EL (cell line): ENCODE results near the gene KNCN.

ENCODE experiments used
- DNase-seq: peaks from one replicate; pipeline ENCODE4 v3.0.0-alpha.2; 2016

KNCN gene

DNA sequence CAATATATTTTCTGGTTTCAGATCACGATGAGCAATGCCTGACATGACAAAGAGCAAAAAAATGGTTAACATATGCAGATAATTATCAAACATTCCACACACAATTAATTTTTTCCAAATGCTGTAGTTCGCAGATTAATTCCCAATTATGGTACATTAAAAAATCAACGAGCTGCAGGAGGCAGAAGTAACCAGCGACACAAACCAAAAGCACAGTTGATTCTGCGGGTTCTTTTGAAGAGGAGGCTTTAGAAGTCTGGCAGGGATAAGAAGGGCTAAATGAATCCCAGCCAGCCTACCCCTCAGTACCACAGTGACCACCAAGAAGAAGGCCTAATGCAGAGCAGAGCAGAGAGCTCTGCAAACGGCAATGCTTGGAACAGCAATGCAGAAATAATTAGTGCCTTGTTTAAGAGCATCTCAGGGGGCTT, 17.0 kb upstream of the KNCN start:
- DNase-seq = no peak

- no peak for DNase-seq
Observed at GRCh38 chr1:46563341-46563740, 11.9 kb upstream of the KNCN start.

DNA sequence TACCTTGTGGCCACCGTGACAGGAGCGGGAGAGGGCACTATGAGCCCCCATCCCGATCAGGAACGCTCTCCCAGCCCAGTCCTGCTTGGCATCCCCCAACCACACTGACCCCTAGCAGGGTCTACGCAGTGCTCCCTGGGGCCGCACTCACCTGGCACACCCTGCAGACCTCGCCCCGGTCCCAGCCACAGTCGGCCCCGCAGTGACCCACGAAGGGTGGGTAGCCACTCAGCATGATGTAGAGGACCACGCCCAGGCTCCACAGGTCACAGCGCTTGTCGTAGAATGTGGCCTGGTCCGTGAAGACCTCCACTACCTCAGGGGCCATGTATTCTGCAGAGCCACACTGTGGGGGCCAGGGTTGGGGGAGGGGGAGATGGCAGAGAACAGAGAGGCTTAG, 11.1 kb upstream of the KNCN start:
- DNase-seq = no peak

DNA sequence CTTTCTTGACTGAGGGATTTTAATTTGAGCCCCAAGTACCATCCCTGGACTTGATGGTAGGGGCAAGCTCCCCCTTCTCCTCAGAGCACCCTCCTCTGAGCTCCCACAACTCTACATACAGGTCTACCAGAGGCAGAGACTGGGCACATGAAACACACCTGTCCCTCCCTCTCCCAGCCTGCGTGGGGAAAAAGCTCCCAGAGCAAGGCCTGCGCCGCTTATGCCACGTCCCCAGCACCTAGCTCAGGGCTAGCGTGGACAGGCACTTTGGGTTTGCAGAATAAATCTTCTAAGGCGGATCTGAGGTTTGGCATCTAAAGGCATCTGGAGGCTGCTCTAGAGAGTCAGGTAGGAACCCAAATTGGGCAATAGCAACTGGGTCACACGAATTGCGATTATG, 7.5 kb upstream of the KNCN start:
- no peak for DNase-seq

GRCh38 chr1:46558141-46558963, 6.9 kb upstream of the KNCN start:
- no peak for DNase-seq

- DNase-seq = no peak
Observed at GRCh38 chr1:46557403-46557802, 6.0 kb upstream of the KNCN start.

DNA sequence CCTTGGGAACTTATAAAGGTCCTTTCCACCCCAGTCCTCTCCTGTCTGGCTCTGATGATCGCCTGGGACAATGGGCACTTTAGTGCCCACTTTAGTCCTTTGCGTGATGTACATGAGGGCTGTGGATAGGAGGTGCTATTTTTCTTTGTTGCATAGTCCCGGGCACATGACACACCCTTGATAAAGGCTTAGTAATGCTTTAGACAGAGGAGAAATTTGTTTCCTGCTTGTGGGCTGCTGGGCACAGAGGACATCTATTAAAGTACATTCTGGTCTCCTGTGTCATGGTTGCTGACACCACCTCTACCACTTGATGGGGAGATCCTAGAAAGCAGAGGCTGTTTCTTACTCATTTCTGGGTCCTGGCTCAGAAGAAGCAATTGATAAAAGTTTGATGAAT, 5.4 kb upstream of the KNCN start:
- DNase-seq = peak; percentile 63

DNA sequence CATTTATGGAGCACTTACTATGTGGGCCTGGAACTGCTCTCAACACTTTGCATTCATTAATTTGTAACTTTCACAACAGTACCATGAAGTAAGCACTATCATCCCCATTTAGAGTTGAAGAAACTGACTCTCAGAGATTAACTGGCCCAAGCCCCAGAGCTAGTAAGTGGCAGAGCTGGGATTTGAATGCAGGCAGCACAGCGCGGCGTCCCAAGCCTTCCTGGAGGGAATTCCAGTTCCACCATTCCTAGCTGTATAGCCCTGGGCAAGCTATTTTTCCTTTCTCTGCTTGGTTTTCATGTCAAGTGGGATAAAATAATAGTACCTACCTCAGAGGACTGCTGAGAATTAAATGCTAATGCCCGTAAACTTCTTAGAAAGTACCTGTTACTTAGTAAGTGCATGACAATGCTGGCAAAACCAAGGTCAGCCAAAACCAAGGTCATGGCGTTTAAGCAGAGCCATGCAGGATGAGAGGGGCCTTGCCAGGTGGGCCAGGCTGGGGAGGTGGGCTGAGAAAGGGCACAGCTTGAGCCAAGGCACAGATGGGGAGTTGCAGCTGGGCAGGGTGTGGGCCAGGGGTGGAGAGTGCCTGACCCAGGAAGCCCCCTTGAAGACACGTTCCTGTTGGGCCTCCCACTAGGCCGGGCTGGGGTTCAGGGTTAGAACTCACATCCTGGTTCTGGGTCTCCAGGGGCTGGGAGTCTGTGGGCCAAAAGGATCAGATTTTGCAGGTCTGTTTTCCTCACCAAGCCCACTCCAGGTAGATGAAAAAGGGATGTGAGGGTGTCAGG, 4.6 kb upstream of the KNCN start:
- no peak for DNase-seq

- no peak for DNase-seq
Observed at GRCh38 chr1:46554597-46555381, 3.3 kb upstream of the KNCN start.

- DNase-seq = no peak
Observed at GRCh38 chr1:46554236-46554596, 2.8 kb upstream of the KNCN start.

DNA sequence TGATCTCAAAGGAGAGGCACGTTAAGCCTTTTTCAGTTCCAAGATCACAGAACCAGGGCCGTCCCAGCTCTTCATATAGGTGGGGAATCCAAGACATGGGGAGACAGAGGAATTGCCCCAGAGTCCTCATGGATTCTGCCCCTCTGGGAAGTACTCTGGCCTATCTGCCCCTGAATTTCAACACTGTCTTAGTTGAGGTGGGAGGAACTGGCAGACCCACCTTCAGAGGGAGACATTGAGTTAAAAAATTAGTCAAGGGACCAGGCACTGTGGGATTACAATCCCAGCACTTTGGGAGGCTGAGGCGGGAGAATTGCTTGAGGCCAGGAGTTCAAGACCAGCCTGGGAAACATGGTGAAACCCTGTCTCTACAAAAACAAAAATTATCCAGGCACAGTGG, 2.1 kb upstream of the KNCN start:
- no peak for DNase-seq

DNA sequence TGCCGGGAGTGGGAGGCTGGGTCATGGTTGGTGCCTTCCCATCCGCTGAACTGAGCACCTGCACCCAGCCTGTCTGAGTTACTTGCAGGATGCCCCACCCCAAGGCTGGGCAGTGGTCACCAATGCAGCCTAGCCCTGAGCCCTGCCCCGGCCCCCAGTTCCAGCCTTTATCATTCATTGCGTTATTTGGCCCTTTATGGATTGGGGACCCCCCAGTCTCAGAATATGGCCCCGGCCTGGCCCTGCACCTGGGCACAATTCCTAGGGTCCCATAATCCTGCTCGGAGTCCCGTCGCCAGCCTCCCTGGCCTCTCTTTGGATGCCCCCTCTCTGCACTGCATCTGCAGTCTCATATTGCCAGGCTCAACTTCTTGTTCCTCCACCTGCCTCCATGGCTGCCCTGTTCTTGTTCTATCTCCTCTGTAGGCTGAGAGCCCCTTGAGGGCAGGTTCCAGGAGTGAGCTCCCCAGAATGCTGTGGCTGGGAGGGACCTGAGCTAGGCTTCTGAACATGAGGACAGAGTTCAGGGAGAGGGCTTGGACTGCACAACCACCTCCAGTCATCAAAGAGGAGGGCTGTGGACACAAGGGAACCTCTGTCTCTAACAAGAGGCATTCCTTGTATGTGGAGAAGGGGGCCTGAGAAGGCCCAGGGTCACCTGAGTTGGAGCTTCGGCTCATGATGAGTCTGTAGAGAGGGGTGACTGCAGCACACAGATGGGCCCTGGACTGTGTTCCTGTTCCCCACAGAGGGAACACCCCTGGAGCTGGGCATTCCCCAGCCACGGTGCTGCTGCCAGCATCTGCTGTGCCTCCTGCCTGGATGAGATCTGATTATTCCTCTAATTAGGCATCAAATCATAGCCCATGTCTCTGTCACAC, 1.1 kb upstream of the KNCN start:
- no peak for DNase-seq

DNA sequence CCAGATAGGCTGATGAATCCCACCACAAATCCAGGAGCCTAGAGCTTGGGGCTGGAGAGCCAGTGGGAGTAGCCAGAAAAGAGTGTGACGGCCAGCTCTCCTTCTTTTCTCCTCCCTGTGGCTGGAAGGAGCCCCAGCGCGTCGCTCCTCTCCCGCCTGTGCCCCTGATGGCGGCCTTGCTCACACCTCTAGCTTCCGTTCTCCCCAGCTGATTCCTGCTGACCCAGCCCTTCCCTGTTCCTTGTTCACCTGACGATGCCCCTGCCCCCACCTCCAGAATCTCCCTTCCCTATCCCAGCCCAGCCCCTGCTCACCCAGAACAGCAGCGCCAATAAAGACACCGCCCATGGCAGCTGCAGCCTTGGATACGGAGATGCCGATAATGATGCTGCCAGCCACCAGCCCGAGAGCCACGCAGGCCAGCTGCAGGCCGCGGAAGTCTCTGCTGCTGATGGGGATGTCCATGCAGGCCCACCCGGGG, 656 bp downstream of the KNCN start:
- no peak for DNase-seq

DNA sequence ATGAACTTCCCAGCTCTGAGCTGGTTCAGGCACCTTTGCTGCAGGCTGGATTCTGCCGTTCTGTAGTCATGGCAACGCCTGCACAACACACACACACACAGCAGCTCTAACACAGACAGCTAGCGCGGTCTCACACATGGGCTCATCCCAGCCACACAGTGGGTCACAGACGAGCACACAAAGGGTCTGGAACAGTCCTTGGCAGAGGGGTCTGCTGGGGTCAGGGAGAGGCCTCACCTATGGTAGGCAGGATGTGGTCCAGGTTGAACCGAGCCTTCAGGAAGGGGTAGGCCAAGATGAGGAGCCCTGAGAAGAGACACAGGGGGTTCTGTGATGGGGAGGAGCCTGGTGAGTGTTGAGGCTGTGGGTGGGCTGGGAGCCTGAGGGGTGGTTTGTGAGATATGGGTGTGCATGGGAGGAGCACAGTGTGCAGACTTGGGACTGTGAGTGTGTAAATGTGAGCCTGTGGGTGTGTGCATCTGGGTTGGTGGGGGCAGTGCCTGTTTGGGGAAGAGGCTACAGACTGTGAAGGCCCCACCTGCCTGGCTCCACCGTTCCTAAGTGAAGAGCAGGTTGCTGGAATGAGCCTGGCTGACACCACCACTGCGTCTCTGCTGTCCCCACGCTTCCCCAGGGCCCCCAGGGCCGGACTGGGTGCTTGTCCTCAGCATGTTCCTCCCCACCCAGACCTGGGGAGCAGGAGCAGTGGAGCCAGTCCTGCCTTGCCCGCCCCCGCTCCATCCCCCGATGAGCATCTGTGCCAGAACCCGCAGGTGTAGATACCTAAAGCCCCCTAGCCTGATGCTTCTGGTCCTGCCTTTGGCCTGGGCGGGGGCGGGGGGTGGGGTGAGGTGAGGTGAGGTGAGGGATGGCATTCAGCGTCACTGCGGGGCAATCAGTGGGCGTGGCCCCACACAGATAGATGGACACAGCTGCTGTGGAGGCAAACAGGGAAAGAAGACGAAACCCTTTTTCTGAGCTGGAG, 1.5 kb downstream of the KNCN start:
- peak; percentile 24 for DNase-seq

DNA sequence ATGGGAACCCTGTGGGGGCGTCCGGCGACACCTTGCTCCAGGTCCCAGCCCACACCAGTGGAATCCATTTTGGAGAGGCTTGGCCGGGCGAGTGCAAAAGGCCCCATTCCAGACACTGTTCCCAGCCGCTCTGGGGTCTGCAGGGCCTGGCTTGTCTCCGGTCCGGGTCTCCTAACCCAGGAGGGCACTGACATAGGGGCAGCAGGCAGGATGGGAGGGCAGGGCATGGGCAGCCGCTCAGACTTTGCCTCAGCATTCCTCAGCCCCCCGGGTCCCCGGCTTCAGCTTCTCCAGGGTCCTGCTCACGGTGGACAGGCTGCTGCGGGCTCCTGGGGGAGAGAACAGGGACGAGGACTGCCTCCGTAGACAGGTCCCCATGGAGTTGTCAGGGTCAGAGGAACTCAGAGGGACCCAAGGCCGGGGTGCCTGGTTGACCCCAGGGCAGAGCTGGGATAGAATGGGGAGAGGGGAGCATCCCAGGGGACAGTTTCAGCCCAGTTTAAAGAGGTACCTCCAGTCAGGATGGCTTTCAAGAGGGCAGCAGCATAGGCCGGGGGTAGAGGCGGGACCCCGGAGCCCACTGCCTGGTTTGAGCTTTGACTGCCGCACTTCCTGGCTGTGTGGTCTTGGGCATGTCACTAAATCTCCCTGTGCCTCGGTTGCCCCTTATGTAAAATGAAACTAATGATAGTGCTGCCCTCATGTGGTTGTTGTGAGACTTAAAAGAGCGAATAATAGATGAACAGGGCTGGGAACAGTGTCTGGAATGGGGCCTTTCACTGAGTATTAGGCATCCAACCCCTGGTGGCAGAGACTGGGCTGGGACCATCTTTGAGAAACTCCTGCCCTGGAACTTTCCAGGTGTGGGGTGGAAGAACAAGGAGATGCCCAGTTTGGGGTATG, 3.7 kb downstream of the KNCN start:
- DNase-seq = peak; percentile 66

GRCh38 chr1:46546210-46546609, 5.2 kb downstream of the KNCN start:
- no peak for DNase-seq

- no peak for DNase-seq
Observed at GRCh38 chr1:46545784-46546183, 5.7 kb downstream of the KNCN start.

DNA sequence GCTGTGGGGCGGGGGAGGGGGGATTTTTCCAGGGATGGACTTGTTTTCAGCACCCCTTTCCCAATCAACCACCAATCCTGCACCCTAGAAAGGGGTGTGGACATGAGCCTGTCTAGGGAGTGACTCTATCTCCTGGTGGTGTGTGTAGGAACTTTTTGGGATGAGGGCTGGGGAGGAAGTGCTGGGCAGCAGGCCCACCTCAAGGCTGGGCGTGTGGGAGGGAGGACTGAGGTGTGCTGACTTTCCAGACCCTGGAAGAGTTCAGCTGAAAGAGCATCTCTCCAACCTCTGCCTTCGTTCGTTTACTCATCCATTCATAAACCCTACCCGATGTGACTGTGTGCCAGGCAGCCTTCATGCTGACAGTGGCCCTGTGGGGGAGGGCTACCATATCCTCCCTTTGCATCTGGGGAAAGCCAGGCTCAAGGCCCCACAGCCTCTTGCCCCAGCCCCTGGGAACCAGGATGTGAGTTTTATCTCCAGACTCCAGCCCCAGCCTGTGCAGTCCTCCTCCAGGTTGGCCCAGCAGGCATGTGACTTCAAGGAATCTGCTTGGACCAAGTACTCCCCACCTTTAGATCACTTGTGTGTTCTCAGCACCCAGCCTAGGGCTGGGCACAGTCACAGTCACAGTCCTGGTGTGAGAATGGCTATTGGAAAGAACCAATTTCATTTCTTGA, 6.7 kb downstream of the KNCN start:
- DNase-seq = no peak
